Measurements from ENCODE around the gene TTLL1. TPM values are rescaled to one million over a fixed set of nuclear protein-coding genes. Genes with fewer than 3 reads are reported as not detected.

TTLL1 gene
- total RNA-seq = 5.3 and 12.0 TPM in 2 replicates

DNA sequence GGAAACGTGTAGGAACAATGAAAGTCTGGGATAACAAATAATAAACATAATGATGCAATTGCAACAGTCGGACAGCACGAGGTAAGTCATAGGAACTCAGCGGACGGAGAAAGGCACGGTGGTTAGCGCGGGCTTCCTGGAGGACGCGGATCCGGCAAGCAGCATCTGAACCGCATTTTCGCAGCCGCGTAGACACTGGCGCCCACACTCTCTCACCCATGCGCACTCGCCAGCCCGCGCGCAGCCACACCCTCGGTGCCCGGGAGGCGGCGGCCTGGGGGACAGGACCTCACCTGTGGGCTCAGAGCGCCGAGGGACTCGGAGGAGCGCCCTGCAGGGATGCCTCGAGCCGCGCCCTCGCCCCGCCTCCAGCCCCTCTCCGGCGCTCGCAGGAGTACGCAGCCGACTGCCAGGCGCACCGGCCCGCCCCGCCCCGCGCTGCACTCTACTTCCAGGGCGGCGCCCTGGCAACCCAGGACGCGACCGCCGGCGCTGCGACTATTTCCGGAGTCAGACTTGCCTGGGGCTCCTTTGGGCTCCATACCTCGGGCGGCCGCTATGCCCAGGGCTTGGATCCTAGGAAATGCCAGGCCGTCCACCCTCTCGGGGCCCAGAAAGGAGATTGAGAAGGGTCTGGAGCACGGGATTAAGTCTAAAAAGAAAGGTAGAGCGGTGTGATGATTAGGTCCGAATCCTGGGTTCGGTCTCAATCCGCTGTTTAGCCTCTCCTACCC lies at the start of gene TTLL1:
Gene TTLL1 (minus strand): TSS at position 408 of the 734 bp plus-strand sequence. CDS start 13,805 bp downstream, outside the sequence.

DNA sequence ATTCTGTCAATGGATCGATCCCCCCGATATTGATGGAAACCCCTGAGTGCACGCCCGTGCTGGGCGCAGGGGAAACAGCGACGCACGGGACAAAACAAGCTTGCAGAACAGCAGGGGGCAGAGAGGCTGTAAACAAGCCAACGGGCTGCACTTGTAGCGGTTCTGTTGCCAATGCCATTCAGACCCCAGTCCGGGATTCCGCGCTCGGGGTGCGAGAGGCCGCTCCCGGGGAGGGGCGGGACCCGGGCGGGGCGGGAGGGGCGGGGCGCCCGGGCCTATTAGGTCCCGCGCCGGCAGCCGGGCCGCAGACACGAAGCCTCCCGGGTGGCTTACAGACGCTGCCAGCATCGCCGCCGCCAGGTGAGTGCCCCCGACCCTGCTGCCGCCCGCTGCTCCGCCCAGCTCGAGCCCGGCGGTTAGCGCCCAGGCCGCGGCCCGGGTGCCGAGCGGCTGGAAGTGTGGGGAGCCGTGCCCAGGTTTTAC lies 21.3 kb upstream of the TTLL1 start, which contains the start of gene BIK:
Gene BIK (plus strand): TSS at position 307 of the 483 bp plus-strand sequence. CDS start 13,273 bp downstream, outside the sequence.

DNA sequence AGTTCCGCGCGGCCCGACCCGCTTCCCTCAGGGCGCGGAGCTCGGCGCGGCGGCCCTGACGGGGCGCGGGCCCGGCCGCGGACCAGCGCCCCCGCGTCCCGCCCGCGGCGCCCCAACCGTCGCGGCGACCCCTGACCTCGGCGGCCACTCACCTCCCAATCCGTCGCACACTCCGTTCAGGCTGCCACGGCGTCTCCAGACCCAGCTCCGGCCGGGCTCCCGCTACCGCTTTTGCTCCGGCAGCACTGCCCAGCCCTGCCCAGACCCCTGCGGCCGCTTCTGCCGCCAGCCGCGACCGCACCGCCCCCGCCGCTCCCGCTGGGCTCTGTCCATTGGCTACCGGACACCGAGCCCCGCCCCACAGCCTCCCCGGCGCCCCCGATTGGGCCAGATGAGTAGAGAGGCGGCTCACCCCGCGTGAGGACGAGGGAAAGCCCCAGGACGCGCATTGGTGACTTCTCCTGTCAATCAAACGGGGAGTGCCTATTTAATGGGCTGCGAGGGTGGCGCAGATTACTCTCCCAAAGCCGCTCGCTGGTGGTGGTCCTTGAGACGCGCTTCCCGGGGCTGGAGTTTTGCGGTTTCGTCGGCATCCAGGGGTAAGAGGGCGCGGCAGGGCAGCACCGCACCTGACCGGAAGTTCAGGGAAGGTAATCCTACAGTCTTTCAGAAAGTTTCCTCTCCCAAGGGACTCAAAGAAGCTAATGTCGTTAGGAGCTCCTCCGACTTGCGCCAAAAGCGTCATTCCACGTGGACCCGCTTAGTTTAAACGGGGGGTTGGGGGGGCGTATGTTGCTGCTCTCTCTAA lies 74.1 kb downstream of the TTLL1 start, which contains the start of gene PACSIN2:
Gene PACSIN2 (minus strand): TSS at position 281 of the 808 bp plus-strand sequence. CDS start 103,069 bp downstream, outside the sequence.

Other genes with a start within 250 kb of the TTLL1 start
- 74.6 and 97.8 TPM in 2 replicates for gene ARFGAP3, start 232.1 kb downstream of the TTLL1 start, total RNA-seq
- 80.3 and 83.2 TPM in 2 replicates for gene PACSIN2, start 74.2 kb downstream of the TTLL1 start, total RNA-seq
- 0.14 and 1.3 TPM in 2 replicates for gene BIK, start 21.4 kb upstream of the TTLL1 start, total RNA-seq
- gene MCAT, start 54.0 kb upstream of the TTLL1 start, total RNA-seq = 17.9 and 20.4 TPM in 2 replicates
- 206 and 216 TPM in 2 replicates for gene TSPO, start 62.2 kb upstream of the TTLL1 start, total RNA-seq
- 40.9 and 65.1 TPM in 2 replicates for gene TTLL12, start 97.7 kb upstream of the TTLL1 start, total RNA-seq

Measured in placental pericyte (primary cell).